ENCODE measurements around the gene ASGR2. TPM values are rescaled to one million over a fixed set of nuclear protein-coding genes. Genes with fewer than 3 reads are reported as not detected.

ASGR2 gene
- total RNA-seq, 1 donor from 2014 or later = not detected

DNA sequence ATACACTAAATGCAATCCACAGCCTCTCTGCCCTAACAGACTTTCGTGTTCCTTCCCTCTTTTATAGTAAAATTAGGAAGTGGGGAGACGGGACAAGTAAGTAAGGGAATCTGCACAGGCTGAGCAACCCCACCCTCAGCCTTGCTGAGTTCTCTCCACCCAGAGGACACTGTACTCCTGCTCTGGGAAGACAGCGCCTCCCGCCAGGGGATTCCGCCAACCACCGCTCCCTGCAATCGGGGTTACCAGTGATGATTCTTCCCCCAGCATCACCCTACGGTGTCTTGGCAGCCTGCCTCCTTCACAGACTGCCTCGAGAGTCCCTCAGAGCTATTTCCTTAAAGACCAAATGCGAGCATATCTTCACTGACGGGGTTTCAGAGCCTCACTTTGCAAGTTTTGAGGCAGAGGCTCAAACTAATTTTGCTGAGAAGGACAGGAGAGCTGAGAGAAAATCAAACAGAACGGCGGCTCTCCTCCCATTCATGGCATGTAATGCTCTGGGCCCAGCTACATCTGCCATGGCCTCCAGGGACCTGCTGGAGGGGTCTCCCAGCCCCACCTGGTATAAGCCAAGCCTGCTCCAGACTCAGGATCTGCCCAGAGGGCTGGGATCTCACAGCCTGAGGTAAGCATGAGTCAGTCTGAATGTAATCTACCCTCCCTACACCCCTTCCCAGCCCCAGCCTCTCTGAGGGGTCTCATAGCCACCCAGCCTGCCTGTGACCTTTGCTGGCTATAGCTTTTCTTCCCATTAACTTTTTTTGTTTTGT is 22.7 kb upstream of the ASGR2 start:
- H3K27me3 ChIP-seq = peaks cover 45% of the 10 kb centered on the region
- no peak overlapping the region for H3K9ac ChIP-seq
- TF ChIP-seq EZH2 (IDR thresholded peaks at IDR 0.05) (no peak), EZH2phosphoT487 (IDR thresholded peaks at IDR 0.05) (no peak)
- TF ChIP-seq, protein P1, sequence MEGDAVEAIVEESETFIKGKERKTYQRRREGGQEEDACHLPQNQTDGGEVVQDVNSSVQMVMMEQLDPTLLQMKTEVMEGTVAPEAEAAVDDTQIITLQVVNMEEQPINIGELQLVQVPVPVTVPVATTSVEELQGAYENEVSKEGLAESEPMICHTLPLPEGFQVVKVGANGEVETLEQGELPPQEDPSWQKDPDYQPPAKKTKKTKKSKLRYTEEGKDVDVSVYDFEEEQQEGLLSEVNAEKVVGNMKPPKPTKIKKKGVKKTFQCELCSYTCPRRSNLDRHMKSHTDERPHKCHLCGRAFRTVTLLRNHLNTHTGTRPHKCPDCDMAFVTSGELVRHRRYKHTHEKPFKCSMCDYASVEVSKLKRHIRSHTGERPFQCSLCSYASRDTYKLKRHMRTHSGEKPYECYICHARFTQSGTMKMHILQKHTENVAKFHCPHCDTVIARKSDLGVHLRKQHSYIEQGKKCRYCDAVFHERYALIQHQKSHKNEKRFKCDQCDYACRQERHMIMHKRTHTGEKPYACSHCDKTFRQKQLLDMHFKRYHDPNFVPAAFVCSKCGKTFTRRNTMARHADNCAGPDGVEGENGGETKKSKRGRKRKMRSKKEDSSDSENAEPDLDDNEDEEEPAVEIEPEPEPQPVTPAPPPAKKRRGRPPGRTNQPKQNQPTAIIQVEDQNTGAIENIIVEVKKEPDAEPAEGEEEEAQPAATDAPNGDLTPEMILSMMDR (IDR thresholded peaks at IDR 0.05) = no peak
- H3K36me3 ChIP-seq = no peaks in the 10 kb centered on the region
- H3K9me3 ChIP-seq (ENCODE audit: low read depth) = no peaks in the 10 kb centered on the region
- Mint-ChIP-seq H3K36me3 (no peaks in the 10 kb centered on the region), H3K27me3 (ENCODE audit: insufficient read depth, low read depth) (peaks cover 21% of the 10 kb centered on the region), H3K9me3 (no peaks in the 10 kb centered on the region), H3K4me3 (no peak overlapping the region), H3K4me1 (peaks cover 48% of the 10 kb centered on the region), H3K27ac (peak overlapping the region; percentile 11)
- no peak overlapping the region for H3K27ac ChIP-seq
- H3K4me3 ChIP-seq = no peak overlapping the region
- peaks cover 4% of the 10 kb centered on the region for H4K20me1 ChIP-seq (ENCODE audit: low read depth)
- no peaks in the 10 kb centered on the region for H3K79me2 ChIP-seq (ENCODE audit: low read depth)
- no peak overlapping the region for H3K4me2 ChIP-seq
- no peak overlapping the region for H2AFZ ChIP-seq (replicated peaks)
- peaks cover 22% of the 10 kb centered on the region for H3F3A ChIP-seq (ENCODE audit: low read depth)
- no peak for DNase-seq (ENCODE audit: low spot score)
- H3K4me1 ChIP-seq = peaks cover 12% of the 10 kb centered on the region

DNA sequence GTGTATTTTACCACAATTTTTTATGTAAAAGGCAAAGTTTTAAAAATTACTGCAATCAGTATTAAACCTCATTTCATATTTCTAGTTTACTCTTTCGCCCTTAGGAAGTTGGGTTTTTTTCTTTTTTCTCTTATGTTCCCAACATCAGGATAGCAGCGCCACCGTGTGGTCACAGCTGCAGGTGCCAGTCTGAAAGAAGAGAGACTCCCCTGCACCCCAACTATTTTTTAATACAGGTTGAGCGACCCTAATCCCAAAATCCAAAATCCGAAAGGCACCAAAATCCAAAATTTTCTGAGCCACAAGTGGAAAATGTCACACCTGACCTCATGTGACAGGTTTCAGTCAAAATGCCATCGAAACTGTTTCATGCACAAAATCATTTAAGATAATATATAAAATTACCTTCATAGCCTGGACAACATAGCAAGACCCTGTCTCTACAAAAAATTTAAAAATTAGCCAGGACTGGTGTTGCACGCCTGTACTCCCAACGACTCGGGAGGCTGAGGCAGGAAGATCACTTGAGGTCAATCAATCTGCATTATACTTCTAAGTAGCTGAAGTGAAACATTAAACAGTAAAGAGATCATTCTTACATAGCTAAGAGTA is 21.8 kb upstream of the ASGR2 start:
- Mint-ChIP-seq H3K4me1 (peaks cover 46% of the 10 kb centered on the region), H3K4me3 (no peak overlapping the region), H3K27me3 (ENCODE audit: insufficient read depth, low read depth) (peaks cover 22% of the 10 kb centered on the region), H3K9me3 (no peaks in the 10 kb centered on the region), H3K36me3 (no peaks in the 10 kb centered on the region), H3K27ac (no peak overlapping the region)
- no peak overlapping the region for H3K27ac ChIP-seq
- H4K20me1 ChIP-seq (ENCODE audit: low read depth) = peaks cover 5% of the 10 kb centered on the region
- DNase-seq (ENCODE audit: low spot score) = peak; percentile 90
- H3K4me1 ChIP-seq = peaks cover 20% of the 10 kb centered on the region
- no peaks in the 10 kb centered on the region for H3K36me3 ChIP-seq
- H3F3A ChIP-seq (ENCODE audit: low read depth) = peaks cover 32% of the 10 kb centered on the region
- no peak overlapping the region for H2AFZ ChIP-seq (replicated peaks)
- H3K27me3 ChIP-seq = peaks cover 45% of the 10 kb centered on the region
- H3K9me3 ChIP-seq (ENCODE audit: low read depth) = no peaks in the 10 kb centered on the region
- TF ChIP-seq EZH2 (IDR thresholded peaks at IDR 0.05) = no peak
- no peak for TF ChIP-seq EZH2phosphoT487 (IDR thresholded peaks at IDR 0.05)
- TF ChIP-seq, protein P1 (IDR thresholded peaks at IDR 0.05) = peak; percentile 99
- no peak overlapping the region for H3K9ac ChIP-seq
- H3K4me3 ChIP-seq = no peak overlapping the region
- no peaks in the 10 kb centered on the region for H3K79me2 ChIP-seq (ENCODE audit: low read depth)
- peak overlapping the region; percentile 43 for H3K4me2 ChIP-seq

DNA sequence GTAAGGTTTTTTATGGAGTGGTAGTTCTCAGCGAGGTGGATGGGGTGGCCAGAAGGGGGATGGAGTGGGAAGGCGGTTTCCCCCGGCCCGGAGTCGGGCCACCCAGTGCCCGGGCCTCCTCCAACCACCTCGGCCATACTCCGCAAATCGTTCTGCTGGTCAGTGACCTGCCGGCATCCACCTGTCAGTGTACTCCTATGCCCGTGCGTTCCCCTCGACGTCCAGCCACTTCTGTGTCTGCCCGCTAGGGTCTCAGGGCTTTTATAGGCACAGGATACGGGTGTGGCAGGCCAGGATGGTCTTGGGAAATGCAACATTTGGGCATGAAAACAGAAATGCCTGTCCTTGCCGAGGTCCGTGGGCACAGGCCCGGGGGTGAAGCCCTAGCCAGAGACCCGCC is 19.3 kb upstream of the ASGR2 start:
- Histone ChIP-seq H3K27ac (no peak overlapping the region), H4K20me1 (ENCODE audit: low read depth) (peaks cover 5% of the 10 kb centered on the region), H3K27me3 (peaks cover 41% of the 10 kb centered on the region), H3K4me3 (peak overlapping the region; percentile 27), H3K4me1 (peaks cover 29% of the 10 kb centered on the region), H3K4me2 (peak overlapping the region; percentile 60), H3K9me3 (ENCODE audit: low read depth) (no peaks in the 10 kb centered on the region), H3F3A (ENCODE audit: low read depth) (peaks cover 38% of the 10 kb centered on the region), H3K36me3 (no peaks in the 10 kb centered on the region), H2AFZ (replicated peaks) (peak overlapping the region; percentile 2), H3K9ac (no peak overlapping the region), H3K79me2 (ENCODE audit: low read depth) (no peaks in the 10 kb centered on the region)
- Mint-ChIP-seq H3K9me3 (no peaks in the 10 kb centered on the region), H3K36me3 (no peaks in the 10 kb centered on the region), H3K27me3 (ENCODE audit: insufficient read depth, low read depth) (peaks cover 27% of the 10 kb centered on the region), H3K4me1 (peaks cover 51% of the 10 kb centered on the region), H3K4me3 (no peak overlapping the region), H3K27ac (peak overlapping the region; percentile 72)
- no peak for TF ChIP-seq EZH2 (IDR thresholded peaks at IDR 0.05)
- no peak for TF ChIP-seq EZH2phosphoT487 (IDR thresholded peaks at IDR 0.05)
- TF ChIP-seq, protein P1 (IDR thresholded peaks at IDR 0.05) = no peak
- DNase-seq (ENCODE audit: low spot score) = peak; percentile 40

All from neural progenitor cell (in vitro differentiated cells).